Middle frontal gyrus (tissue), 1 donor: ENCODE results near the gene TESMIN.

Experiments used
- DNase-seq: peaks from one replicate; pipeline ENCODE4 v3.0.0-alpha.2; 2015; ENCODE audit warnings: low spot score; ENCODE audit errors: extremely low spot score

TESMIN gene

DNA sequence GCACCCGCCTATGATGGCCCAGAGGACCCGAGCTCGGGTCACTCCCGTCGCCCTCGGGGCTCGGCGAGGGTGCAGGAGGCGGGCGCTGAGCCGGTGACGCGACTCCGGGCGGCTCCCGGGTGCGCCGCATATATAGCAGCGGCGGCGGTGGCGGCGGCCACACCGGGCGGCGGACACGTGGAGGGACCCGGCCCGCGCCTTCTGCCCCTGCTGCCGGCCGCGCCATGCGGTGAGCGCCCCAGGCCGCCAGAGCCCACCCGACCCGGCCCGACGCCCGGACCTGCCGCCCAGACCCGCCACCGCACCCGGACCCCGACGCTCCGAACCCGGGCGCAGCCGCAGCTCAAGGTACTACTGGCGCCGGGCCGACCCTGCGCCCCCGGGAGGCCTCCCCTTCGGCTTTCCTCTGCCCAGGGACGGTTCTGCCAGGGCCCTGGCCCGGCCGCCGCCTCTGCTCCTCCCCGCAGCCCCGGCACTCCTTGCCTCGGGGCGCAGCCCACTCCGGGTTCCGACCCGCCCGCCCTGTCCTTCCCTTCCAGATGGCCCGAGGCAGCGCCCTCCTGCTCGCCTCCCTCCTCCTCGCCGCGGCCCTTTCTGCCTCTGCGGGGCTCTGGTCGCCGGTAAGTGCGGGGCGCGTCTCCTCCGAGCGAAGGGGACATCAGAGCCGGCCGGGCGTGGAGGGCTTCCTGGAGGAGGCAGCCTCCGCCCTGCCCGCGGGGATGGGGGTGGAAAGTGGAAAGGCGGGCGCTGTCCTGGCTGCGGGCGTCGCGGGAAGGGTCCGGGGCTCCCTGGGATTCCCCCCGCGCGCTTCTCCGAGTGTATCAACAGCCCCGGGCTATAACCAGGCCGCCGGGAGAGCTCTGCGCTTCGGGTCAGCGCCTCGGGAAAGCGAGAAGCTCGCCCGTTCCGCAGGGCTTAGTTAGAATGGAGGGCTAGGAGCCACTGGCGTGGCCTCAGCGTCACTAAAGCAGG lies 66.6 kb downstream of the TESMIN start, which contains the start of gene GAL:
Gene GAL, plus strand, starts transcription at position 160 of the 972 bp plus-strand sequence. Its CDS starts 380 bp downstream, at position 540.
- no peak for DNase-seq

DNA sequence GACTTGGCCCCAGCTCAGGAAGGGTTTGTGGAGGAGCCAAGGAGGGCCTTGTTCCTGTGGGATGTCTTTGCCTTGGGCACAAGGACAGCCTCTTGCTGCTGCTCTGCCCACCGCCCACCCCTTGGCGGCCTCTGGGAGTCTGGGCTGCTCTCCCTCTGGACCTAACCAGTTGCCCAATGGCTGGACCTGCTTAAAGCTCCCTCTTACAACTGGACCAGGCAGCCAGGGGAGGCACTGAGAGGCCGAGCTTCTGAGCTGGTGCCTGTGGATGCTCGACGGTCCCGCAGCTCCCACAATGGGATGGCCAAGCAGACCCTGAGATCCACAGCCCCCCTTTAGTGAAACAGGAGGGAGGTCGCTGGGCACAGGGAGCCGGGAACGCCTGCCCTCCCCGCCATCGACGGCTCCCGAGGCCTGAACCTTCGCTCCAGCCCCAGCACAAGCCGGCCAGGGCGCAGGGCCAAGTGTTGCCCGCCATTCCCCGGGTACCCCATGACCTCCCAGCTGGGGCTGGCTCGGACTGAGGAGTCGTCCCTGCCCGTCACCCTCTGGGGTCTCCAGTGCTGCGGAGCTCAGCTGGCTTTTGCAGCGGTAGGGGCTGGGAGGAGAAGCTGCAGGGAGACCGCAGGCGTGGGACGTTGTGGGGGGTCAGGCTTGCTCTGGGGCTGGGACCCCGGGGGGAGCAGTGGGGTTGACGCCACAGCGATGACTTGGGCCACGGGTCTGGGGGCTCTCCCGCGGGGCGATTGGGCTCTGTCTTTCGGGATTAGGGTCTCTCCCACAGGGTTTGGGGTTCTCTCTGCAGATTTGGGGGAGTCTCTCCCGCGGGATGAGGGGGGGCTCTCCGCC lies 67.6 kb downstream of the TESMIN start:
- DNase-seq, result no peak

- no peak for DNase-seq
These were observed 68.2 kb downstream of the TESMIN start for GRCh38 chr11:68683121-68683520.

- no peak for DNase-seq
These were observed 68.8 kb downstream of the TESMIN start for GRCh38 chr11:68682531-68682961.

GRCh38 chr11:68680541-68681231 lies 70.6 kb downstream of the TESMIN start:
- DNase-seq, result no peak

DNA sequence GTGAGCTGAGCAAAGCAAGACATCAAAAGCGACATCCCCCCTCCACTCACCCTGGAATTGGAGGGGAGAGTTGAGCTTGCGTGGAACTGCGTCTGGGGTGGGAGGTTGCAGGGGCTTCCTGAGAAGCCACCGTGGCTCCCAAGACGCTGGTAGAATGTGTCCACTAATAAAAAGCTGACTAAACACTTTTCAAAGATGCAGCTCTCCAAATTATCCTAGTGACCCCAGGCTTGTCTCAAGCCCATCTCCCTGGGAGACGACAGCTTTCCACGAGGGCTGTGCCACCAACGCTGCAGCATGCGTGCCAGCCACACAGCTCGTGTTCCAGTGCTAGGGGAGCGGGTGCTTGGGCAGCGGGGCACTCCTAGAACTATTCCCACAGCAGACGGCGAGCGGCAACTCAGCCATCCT lies 73.3 kb downstream of the TESMIN start:
- no peak for DNase-seq

- no peak for DNase-seq
These were observed 73.9 kb downstream of the TESMIN start for GRCh38 chr11:68677432-68677831.

DNA sequence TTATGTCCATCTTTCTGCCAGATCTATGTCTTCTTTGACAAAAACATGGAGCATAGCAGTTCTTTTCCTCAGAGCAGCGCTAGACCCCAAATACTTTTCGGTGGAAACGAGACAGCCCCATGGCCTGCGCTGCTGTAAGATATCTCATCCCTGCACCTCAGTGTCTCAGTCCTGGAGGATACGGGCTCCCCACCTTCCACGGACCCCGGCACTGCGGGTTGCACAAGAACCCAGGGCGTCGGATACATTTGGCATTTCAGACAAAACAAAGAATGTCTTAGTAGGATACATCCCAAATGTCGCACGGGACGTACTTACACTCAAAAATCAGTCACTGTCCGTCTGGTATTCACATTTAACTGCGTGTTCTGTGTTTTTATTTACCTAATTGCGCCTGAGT lies 76.9 kb downstream of the TESMIN start:
- DNase-seq, result no peak

- DNase-seq, result no peak
These were observed 77.3 kb downstream of the TESMIN start for GRCh38 chr11:68673991-68674390.

DNA sequence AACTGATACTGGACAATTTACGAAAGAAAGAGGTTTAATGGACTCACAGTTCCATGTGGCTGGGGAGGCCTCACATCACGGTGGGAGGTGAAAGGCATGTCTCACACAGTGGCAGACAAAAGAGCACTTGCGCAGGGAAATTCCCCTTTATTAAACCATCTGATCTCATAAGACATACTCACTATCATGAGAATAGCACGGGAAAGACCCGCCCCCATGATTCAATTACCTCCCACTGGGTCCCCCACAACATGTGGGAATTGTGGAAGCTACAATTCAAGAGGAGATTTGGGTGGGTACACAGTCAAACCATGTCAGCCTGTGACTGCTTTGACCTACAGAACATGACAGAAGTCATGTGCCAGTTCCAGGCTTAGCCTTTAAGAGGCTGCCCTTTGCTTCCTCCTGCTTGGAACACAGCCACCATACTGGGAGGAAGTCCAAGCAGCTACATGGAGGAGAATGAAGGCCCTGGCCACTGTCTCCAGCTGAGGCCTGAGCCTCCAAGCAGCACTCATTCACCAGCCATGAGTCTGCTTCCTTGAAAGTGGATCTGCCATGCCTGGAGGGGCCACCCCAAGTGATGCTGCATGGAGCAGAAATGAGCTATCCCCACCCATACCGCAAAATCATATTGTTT lies 77.9 kb downstream of the TESMIN start:
- no peak for DNase-seq

DNA sequence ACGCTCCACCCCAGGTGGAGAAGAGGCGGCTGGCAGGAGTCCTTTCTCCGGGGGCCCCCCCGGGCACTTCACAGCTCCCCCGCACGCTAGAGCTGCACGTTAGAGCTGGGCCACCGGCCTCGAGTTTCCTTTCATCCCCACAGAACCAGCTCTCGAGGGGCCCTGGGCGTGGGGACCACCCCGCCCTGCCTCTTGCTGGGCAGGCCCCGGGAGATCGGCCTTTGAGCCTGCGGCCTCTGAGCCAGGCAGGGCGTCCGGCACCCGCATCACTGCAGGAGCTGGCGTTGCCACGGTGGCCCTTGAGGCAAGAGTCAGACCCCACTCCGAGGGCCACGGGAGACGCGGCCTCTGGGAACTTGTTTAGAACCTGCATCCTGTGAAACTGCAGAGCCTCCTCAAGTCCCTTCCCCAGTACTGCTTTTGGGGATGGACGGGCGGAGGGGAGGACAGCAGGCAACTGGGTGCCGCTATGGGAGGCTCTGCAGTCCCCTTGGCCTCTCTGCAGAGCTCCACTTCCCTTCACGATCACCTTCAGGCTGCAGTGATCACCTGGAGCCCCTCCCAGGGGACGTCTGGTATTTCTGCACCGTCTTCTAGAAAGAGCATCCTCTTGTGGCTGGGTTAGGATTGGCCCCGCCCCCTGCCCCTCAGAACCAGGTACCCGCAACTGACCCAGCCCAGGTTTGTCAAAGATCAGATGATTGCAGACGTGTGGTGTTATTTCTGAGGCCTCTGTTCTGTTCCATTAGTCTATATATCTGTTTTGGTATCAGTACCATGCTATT lies 80.9 kb downstream of the TESMIN start:
- no peak for DNase-seq

GRCh38 chr11:68669301-68670090 lies 81.8 kb downstream of the TESMIN start:
- no peak for DNase-seq

DNA sequence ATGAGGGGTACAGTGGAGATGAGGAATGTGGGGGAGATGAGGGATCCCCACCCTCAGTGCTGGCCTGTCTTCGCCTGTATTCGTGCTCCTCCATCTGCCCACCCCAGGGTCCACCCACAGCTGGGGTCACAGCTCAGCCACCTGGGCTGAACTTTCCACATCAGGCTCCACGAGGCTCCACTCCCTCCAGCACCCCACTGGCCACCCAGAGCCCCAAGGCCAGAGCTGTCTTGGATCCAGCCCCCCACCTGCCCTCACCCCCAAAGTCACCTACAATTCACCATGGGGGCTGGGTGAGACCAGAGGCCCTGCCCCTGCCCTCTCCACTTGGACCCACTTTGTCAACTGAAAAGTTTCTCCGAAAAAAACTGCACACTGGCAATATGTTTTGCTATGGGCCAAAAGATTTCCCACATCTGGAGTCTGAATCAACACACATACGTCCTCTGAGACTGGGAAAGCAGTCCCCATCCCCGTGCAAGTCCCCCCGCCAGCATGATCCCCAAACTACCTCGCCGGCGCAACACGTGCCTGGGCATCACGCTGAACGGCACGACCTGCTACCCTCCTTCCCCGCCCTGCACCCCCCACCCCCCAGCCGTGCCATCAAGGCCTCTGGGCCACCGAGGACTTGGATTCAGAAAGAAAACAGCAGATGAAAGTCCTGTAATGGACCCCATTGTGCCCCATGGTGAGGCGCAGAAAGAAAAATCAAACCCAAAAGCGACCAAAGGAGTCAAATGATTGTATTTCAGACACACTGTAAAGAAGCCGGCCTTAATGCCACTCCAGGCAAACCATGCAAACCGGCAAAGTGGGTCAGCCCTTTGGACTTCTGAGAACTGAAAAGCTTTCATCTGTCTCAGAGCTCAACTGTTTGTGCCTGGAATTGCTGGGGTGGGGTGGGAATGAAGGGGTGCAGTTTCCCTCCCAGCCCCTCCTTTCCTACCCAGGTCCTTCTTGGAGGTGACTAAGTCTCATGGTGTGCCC lies 83.5 kb downstream of the TESMIN start:
- no peak for DNase-seq

- no peak for DNase-seq
These were observed 84.5 kb downstream of the TESMIN start for GRCh38 chr11:68666849-68667248.

DNA sequence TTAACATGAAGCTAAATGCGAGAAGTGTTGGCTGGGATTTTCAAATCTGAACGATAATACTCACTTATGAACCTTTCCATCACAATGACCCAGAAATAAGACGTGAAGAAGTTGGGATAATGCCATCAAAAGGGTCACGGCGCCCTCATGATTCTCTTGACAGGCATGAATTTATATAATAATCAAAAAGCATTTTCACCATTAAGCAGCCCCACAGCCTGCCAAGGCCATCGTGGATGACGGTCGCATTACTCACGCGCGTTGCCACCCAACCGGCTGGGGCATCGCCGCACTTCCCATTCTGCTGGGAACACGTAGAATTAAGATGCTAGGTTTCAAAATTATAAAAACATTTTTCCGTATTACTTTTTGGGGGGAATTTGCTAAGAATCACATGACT lies 85.9 kb downstream of the TESMIN start:
- no peak for DNase-seq

DNA sequence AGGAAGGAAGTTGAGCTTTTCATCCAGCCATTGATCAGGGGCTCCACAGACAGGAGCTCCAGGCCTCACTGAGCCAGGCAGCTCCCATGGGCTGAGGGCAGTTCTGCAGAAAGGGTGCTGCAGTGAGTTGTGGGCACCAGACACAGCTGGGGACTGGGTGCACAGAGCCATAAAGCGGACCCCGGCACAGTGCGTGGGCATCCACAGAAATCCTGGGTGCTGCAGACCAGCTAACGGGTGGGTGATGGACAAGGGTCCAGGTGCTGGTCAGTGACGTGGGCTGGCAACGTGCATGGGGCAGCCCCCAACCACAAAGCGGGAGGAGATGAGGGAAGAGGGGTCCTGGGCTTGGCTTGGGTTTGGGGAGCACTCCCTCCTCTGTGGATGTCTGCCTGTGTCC lies 86.4 kb downstream of the TESMIN start:
- DNase-seq, result no peak

DNA sequence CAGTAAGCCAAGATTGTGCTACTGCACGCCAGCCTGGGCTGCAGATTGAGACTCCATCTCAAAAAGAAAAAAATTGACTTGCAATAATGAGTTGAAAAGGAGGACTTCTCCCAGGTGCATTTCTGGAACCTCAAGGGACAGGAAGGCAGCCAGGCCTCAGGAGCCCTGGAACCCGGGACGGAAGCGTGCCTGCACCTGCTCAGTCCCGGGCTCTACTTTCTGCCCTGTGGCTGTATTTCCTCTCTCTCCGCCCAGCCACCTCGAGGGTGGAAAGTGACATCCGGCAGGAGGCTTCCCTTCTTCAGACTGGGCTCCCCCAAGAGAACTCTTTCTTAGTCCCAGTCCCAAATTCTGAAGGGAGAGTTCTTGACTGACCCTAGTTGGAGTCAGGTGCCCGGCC lies 87.2 kb downstream of the TESMIN start:
- DNase-seq, result no peak

DNA sequence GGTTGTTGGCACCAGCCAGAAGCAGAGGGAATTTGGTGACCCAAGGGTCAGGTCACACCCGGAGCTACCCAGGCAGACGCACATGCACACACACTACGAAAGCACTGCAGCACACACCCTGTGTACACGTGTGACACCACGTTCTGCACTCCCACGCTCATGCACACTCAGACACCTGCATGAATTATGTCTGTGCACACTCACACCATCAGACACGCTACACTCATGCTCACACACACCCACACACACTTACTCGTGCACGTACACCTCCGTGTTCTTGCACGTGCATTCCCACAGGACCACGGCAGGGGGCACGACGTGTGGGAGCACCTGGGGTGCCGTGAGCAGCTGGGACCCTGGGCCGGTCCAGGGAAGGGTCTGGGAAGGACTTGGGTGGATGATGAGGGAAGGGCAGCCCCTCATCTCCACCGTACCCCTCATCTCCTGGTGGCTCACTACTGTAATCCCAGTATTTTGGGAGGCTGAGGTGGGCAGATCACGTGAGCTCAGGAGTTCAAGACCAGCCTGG lies 87.8 kb downstream of the TESMIN start:
- DNase-seq, result no peak
